ENCODE results near the gene HHLA2.

- TF ChIP-seq POLR2A (IDR thresholded peaks at IDR 0.05) (no peak), CTCF (IDR thresholded peaks at IDR 0.05) (no peak)
Measured at GRCh38 chr3:108391917-108392593, 95.7 kb downstream of the HHLA2 start.

Measured in heart left ventricle (tissue), 13 donors.